Hepatic stellate cell (primary cell): Measurements from ENCODE around the gene SMC1B.

Source experiments
- DNase-seq: peaks from one replicate; pipeline ENCODE4 v3.0.0; 2011; ENCODE audit warnings: low spot score

Gene SMC1B

DNA sequence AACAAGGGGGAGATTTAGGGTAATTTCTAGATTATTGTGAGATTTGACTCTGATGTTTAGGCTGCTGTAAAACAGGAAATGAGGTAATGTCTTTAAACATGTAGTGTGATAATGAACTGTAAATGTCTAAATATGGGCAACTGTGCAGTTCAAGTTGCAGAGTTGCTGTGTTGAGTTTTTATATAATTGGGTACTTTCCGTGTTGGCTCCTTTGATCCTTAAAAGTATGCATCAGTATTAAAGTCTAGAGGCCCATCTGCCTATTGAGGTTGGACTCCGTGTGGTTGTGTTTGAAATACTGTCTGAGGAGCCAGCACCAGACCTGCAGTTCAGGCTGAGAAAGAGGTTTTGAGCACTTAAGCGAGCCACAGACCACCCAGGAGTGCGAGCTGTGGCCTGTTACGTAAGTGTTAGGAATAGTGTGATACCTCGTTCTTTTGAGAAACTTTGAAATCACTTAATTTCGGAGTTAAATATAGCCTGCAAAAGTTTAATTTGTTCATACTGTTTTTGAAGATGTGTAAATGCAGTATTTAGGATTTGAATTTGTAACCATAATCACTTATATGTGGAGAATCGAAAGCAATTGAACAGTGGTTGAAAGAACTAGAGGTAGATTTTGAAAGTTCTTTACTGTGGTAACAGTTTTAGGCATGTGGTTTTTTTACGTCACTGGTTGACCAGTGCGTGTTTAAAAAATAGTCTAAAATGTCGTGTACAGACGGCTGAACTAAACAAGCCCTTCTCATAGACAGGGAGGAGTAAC is 94.7 kb downstream of the SMC1B start:
- no peak for DNase-seq

DNA sequence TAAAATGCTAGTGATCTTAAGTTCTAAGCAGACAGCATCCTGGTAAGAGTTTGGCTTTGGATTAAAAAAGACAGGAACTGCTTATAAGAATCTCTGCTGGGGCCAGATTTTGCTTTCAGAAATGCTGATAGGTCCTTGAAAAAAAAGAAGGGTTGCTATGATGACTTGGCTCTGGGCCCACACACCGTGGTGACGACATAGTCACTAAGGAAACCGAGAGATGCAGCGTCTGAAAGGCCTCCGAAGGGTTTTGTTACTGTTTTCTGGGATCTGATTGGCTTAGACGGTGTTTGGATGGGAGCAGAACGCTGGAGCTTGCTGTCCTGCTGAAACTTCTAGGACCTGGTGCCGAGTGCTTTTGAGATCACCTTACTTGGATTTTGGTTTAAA is 95.2 kb downstream of the SMC1B start:
- DNase-seq = peak; percentile 92

DNA sequence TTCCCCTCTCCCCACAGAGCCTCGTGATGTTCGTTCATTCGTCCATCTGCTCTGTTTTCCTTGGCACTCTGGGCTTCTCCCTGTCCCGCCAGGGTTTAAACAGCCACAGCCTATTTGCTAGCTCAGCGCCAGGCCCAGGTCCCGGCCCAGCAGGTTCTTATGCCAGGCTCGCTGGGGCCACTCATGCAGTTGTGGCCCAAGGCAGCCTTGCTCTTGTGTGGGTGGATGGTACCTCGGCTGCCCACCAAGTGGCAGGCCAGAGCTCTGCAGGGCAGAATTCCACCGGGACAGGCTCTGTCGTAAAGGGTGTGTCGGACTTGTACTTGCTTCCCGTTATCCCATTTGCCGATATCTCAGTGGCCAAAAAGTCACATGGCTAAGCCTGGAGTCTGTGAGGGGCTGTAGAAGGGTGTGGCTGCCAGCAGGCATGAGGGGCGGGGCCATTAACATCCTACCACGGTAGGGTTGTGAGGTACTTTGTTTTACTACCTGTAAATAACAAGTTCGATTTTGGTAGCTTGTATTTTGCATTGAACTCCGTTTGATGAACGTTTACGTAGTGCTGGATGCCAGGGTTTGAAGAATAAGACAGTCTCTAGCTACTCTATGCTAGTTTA is 95.7 kb downstream of the SMC1B start:
- no peak for DNase-seq

DNA sequence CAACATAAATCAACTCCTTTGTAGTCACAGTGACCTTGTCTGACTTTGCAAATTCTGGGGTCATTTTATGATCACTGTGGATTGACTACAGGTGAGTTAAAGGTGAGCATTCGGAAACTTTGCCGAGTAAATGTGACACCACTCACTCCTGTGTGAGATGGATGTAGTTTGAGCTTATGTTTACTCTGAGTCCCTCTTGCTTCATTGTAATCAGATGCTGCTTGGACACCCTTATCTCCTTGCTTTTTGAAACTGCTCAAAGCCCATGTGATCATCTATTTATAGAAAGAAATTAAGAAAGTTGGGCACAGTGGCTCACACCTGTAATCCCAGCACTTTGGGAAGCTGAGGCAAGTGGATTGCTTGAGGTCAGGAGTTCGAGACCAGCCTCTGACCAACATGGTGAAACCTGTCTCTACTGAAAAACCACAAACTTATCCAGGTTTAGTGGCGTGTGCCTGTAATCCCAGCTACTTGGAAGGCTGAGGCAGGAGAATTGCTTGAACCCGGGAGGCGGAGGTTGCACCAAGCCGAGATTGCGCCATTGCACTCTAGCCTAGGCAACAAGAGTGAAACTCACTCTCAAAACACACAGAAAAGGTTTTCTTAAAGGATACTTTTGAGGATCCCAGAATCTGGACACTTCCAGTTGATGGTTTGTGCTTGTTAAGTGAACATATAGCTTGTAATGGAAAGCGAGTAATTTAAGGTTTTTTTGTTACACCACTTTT is 96.4 kb downstream of the SMC1B start:
- no peak for DNase-seq

DNA sequence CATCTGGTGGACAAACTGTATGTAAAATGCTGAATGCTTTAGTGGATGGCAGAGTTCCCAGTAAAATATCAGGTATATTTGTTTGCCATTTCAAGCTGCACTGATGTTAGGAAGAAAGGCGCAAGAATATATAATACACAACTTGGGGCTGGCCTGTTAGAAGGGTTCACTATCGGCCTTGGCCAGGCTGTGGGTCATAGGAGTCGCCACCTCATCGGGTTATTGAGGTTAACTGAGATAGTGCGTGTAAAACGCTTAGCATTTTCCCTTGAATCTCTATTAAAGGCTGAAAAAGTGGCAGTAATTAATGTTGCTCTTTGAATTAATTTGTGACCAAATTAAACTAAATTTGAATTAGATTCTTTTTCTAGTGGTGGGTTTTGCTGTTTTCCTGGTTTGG is 98.6 kb downstream of the SMC1B start:
- DNase-seq = no peak

DNA sequence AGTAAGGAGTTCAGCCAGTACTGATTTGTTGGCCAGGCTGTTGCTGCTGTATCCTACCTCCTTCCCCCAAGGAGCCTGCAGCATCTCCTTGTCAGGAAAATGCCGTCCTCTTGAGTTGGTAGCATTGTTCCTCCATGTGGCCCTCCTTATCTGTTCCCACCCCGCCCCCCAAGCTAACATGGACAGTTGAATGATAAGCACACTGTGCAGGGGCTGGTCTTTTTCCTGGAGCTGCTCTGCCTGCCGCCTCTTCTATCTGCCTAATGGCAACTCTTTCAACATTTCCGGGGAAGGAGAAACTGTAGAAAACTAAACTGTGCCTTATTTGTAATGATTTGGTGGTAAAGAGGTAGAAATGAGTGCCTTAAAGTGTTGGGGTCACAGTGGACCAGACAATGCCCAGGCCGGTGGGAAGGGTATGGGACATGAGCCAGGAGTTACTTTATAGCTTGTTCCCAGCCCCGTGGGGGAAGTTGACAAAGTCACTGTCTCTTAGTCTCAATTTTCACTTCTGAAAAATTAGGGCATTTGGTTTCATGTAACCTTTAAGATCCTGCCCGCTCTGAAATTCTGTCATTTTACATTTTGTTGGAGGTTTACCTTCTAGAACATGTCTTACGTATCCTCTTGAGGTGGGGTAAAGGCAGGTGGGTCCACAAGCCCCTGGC is 99.2 kb downstream of the SMC1B start:
- DNase-seq = no peak

DNA sequence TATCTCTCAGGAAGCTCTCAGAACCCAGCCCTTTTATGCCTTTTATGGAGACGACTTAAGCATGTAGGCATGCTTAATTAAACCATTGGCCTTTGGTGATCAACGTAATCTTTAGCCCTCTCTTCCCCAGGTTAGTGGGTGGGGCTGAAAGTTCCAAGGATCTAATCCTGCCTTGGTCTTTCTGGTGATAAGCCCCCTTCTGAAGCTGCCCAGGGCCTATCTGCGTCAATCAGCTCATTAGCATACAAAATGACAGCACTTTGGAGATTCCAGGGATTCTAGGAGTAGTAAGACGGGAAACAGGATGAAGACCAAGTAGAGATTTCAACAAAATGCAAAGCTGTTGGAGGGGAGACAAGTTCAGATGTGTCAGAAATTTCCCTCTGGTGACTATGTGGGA is 100.5 kb downstream of the SMC1B start:
- no peak for DNase-seq

DNA sequence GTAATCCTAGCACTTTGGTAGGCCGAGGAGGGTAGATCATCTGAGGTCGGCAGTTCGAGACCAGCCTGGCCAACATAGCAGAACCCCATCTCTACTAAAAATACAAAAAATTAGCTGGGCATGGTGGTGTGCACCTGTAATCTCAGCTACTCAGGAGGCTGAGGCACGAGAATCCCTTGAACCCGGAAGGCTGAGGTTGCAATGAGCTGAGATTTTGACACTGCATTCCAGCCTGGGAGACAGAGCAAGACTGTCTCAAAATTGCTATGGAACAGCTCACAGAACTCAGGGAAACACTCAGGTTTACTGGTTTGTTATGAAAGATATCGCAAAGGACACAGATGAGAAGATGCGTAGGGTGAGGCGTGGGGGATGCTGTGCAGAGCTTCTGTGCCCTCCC is 101.0 kb downstream of the SMC1B start:
- no peak for DNase-seq

DNA sequence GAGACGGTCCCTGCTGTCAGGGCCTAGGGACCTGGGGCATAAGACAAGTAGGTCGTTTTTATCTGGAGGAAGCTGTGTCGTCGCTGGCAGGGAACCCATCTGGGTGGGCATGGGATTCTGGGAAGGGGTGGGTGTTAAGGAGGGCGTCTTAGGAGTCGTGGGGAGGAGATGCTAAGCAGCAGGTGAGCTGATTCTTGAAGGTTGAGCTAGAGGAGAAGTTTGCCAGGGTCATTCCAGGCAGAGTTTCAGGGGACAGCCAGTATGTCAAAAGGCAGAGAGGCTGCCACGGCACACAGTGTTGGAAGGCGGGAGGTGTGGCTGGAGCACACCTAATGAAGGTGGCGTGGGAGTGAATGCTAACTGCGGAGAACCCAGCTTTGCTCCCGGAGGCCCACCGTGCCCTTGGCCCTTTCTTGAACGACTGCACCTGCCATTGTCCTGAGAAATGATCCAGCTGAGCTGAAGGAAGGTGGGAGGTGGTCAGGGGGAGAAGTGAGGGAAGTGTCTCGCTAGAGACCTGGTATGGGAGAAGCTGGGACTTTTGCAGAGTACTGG is 102.3 kb downstream of the SMC1B start:
- peak; percentile 21 for DNase-seq

DNA sequence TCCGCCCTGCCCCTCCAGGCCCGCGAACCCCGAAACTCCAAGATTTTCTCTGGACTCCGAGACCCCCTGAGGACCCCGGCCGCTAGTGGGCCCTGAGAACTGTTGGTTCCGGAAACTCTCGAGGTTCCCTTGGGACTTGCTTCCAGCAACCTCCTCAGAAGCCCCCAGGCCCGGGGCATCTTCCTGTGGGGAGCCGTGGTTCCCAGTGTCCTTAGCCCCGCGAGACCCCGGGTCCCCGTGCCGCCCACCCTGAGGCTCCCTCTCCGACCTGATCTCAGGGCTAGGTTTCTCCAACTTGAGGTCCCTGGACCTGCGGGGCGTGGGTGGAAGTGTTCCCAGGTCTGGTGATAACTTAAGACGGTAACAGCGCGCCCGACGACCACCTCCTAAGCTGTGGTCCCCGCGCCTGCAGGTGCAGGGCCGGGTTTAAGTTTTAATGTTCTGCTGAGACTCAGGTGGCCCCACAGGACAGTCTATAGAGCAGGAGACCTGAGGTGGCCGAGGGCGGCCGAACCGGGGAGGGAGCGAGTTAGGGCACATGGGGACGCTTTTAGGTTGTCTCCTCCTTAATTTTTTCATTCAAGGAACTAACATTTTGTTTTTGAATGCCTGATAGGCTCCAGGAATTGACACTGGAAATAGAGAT is 102.9 kb downstream of the SMC1B start:
- peak; percentile 19 for DNase-seq

DNA sequence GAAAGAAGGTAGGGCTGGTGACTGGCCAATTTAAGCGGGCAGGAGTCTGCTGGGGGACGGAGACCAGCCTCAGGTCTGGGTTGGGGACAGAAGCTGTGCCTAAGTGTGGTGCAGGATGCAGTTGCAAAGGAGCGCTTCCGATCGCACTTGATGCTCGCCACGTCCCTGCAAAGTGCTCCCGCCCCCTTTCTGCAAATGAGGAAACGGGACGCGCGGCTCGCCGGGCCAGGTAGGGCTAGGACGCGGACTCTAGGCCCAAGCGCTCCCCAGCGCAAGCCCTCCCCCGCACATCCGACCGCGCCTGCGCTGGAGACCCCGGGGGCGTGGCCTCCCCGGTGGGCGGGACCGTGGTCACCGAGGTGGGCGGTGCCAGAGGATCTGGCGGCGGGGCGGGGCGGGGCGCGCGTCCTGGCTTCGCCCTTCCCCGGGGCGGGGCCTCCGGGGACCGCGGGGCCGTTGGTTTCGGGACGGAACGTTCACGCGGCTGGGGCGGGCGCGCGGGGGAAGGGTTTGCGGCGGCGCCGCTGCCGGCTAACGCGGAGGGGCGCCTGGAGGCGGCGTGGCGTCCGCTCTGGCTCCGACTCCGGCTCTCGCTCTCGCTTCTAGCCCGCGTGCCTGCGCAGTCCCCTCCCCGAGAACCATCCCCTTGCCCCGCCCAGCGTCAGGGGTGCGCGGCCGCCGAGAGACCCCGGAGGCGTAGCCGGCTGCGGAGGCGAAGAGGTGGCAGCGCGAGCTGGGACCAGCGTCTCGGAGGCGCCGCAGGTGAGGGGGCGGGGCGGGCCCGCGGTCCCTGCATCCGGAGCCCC is 103.8 kb downstream of the SMC1B start, which contains the start of gene FAM118A:
Gene FAM118A (plus strand): TSS at position 513 of the 806 bp plus-strand sequence. CDS start 12,446 bp downstream, outside the sequence.
- peak; percentile 90 for DNase-seq

DNA sequence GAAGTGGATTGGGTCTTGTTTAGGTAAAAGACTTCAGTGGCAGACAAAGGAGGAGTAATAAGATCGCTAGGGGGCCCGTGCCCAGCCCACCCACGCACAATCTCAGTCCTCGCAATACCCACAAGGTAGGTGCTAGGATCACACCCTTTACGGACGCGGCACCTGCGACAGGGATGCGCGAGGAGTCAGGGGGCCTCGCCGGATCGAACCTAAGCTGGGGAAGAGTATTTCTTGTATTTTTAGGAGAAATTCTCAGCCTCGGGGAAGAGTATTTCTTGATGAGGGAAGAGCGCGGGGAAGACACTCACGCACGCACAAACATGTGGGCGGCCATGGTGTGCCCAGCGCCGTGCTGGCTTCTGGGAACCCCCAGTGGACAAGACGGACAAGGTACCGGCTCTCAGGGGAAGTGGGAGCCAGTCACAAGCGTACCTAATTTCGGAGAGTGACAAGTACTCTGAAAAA is 104.4 kb downstream of the SMC1B start:
- no peak for DNase-seq

DNA sequence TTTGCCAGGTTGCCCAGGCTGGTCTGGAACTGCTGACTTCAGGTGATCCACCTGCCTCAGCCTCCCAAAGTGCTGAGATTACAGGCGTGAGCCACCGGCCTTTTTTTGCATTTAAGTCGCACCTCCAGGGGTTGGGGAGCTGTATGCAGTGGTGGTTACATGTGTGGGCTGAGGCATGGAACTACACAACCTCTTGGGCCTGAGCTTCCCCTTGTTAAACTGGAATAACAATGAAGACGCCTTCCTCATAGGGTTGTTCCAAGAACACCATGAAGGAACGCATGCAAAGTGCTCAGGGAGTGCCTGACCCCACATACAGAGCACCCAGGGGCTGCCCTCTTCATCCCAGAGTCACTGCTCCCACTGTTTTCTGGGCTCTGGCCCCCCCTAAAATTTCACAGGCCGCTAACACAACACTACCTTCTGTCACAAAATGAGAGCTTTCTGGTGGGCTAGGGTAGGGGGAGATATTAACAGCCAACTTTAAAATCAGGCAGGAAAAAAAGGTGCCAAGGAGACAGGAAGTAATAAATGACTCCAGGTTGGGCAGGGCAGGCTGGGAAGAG is 104.9 kb downstream of the SMC1B start:
- DNase-seq = no peak

DNA sequence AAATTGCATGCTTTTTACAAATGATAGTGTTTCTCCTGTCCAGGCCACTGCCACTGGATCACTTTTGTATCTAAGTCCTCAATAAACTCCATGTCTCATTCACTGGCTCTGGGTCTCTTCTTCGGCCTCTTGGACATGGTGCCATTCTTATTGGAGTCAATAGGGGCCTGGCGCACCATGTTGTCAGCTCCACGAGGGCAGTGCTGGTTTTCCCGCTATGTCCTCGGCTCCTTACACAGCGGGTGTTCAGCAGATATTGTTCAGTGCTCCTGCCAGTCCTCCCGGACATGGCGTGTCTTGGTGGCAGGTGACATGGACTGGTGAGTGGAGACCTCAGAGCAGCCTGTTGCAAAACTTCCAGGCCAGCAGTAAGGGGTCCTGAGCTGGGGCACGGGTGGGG is 107.3 kb downstream of the SMC1B start:
- DNase-seq = no peak

DNA sequence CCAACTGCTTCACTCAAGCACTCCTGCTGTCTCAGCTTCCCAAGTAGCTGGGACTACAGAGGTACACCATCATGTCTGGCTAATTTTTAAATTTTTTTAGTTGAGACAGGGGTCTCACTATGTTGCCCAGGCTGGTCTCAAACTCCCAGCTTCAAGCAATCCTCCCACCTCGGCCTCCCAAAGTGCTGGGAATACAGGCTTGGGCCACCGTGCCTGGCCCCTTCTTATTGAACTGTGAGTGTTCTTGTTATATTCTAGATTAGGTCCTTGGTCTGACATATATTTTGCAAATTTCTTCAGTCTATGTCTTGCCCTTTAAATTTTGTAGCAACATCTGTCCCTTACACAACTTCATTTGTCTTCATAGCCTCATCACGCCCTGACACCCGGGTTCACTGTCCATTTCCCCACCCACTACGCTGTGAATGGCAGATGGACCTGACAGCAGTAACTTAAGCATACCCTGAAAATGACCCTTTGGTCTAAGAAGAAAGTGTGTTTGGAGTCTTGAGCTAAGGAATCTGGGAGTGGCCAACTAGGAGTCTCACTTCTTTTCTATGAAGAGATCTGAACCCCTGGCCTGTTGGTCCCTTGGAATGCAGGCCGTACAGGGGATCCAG is 107.8 kb downstream of the SMC1B start:
- no peak for DNase-seq

DNA sequence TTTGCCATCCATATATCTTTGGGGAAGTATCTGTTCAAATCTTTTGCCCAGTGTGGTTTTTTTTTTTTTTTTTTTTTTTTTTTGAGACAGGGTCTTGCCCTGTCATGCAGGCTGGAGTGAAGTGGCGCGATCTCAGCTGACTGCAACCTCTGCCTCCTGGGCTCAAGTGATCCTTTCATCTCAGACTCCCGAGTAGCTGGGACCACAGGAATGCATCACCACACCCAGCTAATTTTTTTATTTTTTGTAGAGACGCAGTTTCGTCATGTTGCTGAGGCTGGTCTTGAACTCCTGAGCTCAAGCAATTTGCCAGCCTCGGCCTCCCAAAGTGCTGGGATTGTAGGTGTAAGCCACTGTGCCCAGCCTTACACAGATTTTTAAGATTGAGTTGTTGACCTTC is 108.4 kb downstream of the SMC1B start:
- DNase-seq = no peak

DNA sequence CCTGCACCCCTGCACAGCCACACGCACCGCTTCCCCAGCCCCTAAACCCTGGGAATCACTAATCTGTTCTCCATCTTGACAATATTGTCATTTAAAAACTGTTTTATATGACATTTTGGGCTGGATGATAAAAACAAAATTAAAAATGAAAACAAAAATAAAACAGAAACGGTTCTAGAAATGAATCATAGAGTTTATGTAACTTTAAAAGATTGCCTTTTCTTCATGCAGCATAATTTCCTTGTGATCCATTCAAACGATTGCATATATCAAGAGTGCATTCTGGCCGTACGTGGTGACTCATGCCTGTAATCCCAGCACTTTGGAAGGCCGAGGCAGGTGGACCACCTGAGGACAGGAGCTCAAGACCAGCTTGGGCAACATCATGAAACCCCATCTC is 110.2 kb downstream of the SMC1B start:
- no peak for DNase-seq

DNA sequence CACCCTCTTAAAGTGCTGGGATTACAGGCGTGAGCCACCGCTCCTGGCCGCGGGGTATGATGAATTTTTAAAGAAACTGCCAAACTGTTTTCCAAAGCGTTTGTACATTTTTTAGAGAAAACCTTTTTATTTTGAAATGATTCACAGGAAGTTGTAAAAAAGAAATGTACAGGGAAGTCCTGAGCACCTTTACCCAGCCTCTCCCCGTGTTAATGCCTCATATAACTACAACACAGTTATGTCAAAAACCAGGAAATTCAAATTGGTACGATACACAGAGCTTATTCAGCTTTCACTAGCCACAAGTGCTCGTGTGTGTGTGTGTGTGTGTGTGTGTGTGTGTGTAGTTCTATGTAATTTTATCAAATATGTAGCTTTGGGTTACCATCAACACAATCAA is 110.6 kb downstream of the SMC1B start:
- DNase-seq = no peak

DNA sequence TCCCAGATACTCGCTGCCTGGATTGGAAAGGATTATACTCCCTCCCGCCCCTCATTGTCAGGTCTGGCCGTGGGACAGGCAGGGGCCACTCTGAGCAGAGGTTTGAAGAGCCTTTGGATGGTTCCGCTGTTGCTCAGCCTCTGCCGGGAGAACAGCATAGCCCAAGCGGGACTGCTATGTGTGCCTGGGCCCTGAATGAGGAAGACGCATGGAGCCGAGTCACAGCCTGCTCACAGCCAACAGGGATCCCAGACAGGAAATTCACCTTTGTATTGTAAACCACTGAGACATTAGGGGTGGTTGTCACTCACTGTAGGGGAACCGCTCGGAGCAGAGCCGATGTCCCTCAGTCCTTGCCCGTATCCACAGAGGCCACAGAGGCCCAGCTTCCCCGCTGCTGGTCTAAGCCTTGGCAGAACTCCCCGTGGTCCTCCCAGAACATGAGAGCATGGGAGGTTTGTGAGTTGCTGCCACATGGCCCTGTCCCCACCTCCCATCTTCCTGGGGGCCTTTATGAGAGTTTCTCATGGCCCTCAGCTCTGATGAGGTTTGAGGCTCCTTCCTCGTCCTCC is 114.4 kb downstream of the SMC1B start:
- DNase-seq = no peak
